CD4-positive, alpha-beta T cell treated with Interleukin-1 beta for 1 hour (primary cell): Measurements from ENCODE around the gene ADAMTSL5.
"Not testable (repeated sequence)": the region's sequence is repeated elsewhere in the genome, so short reads cannot be mapped to it uniquely, and the experiment has no call there.

ENCODE experiments used
- DNase-seq, 2 donors: peaks; one replicate each; pipeline ENCODE4 v3.0.0-alpha.2; 2020 to 2022

The ADAMTSL5 gene, protein sequence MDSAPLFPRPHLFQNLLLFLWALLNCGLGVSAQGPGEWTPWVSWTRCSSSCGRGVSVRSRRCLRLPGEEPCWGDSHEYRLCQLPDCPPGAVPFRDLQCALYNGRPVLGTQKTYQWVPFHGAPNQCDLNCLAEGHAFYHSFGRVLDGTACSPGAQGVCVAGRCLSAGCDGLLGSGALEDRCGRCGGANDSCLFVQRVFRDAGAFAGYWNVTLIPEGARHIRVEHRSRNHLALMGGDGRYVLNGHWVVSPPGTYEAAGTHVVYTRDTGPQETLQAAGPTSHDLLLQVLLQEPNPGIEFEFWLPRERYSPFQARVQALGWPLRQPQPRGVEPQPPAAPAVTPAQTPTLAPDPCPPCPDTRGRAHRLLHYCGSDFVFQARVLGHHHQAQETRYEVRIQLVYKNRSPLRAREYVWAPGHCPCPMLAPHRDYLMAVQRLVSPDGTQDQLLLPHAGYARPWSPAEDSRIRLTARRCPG

GRCh38 chr19:1512671-1513498, at the start of gene ADAMTSL5:
ADAMTSL5 (minus strand) TSS chr19:1513019; CDS start chr19:1510943, 2,076 bp downstream.
- DNase-seq = peak; percentile 62 to 71

GRCh38 chr19:1561236-1561842, 48.5 kb upstream of the ADAMTSL5 start:
- DNase-seq = no peak

DNA sequence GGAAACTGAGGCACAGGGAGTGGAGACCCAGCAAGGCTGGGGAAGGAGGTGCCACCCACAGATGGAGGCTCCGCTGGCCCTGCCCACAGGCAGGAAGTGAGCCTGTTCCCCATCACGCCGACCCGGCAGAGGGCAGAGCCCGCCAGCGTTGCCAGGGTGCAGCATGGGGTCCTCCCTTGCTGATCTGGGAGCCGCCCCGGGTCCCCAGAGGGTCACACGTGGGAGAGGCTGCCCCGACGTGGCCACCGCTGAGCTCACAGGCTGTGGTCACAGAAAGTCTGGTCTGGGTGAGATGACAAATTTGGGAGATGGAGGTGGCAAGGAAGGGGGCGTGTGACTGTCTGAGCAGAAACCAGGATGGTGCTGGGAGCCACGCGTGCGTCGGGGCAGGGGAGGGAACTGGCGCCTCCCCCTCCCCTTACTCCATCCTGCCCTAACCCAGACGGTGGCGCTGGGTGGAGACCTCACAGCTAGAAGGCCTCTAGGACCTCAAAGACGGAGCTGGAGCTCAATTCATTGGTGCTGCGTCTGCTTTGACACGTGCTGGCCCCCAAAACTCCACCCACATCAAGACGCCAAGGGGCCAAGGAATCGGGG, 47.6 kb upstream of the ADAMTSL5 start:
- DNase-seq = no peak

GRCh38 chr19:1558552-1558951, 45.7 kb upstream of the ADAMTSL5 start:
- DNase-seq = no peak

- no peak for DNase-seq
Measured at GRCh38 chr19:1556390-1557070, 43.7 kb upstream of the ADAMTSL5 start.

GRCh38 chr19:1555487-1556389, 42.9 kb upstream of the ADAMTSL5 start:
- DNase-seq = no peak

DNA sequence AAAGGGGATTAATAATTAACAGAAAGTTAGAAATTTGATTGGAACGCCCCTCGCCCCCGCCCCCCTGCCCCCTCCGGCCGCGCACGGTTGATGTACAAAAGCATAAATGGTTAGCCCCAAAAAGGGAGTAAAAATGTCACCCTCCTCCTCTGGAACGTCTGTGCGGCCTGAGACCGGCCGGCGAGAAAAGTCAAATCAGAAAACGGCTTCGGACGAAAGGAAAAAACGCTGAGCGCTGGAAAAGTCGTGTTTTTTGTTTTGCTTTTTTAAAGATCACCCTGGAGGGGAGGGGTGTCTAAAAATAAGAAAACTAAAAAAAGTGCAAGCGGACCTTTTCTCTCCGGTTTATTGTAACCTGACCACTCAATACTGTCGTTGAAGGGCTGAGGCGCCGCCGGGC, 42.1 kb upstream of the ADAMTSL5 start:
- no peak for DNase-seq

DNA sequence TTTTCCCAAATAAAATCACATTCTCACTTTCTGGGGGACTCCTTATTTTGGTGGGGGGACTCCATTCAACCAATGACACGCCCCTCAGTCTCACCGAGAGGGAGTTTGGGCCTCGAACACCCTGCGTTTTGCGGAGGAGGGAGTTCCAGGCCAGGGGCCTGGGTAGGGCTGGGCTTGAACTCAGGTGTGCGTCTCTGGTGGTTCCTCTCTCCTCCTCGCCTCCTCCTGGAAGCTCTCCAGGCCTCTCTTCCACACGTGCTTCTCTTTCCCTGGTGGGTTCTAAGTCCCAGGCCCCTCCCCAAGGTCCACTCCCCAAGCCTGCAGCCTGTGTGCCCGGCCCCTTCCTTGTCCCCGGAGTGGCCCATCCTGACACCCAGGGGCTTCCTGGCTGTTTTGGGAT, 40.6 kb upstream of the ADAMTSL5 start:
- DNase-seq = no peak

DNA sequence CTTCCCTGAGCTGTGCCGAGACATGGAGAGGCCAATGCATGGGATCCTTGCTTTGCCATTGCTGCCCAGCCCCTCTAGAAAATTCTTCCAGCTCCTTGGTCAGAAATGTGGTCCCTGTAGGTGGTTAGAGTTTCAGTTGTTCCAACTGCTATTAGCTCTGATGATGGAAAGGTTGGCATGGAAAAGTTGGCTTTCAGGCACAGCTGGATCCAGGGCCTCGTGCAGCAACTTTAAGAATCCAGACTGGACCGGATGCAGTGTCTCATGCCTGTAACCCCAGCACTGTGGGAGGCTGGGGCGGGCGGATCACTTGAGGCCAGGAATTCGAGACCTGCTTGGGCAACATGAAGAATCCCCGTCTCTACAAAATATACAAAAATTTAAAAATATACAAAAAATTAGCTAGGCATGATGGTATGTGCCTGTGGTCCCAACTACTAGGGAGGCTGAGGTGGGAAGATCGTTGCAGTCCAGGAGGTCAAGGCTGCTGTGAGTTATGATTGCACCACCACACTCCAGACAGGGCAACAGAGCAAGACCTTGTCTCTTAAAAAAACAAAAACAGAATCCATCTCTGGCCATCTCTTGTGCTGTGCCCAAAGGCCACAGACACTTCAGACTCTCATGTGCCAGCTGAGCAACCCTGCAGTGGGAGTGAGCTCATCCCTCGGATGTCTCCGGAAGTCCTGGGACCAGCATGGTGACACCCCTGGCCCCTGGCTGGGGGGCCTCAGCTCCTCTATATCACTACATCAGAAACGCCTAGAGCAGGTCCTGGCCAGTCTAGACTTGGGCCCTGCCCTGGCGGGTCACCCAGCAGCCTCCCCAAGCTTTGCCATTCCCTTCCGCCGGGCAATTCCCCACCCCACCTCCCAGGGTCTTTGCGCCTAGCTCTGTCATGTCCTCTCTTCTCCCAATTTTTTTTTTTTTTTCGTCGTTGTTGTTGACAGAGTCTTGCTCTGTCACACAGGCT, 38.5 kb upstream of the ADAMTSL5 start:
- DNase-seq = no peak

GRCh38 chr19:1549332-1549945, 36.6 kb upstream of the ADAMTSL5 start:
- DNase-seq = no peak

GRCh38 chr19:1540365-1540925, 27.6 kb upstream of the ADAMTSL5 start:
- no peak for DNase-seq

DNA sequence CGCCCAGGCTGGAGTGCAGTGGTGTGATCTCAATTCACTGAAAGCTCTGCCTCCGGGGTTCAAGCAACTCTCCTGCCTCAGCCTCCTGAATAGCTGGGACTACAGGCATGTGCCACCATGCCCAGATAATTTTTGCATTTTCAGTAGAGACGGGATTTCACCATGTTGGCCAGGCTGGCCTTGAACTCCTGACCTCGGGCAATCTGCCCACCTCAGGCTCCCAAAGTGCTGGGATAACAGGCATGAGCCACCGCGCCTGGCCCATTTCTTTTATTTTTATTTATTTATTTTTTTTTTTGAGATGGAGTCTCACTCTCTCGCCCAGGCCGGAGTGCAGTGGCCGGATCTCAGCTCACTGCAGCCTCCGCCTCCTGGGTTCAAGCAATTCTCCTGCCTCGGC, 26.9 kb upstream of the ADAMTSL5 start:
- DNase-seq = not testable (repeated sequence)

DNA sequence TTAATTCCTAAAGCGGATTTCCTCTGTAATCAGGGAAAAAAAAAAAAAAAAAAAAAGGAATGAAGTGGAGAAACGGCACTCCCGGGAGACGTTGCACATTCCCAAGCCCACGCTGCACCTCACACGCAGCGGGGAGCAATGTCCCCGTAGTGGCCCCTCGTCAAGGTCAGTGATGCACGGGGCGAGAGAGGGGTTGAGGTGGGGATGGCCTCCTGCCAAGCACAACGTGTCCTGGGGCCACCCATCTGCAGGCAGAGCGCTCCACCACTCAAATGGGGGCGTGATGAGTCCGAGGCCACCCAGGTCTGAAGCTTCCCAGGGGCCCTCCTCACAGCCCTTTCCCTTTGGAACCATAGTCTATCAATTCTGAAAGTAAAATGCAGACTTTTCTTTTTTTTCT, 26.2 kb upstream of the ADAMTSL5 start:
- no peak for DNase-seq

DNA sequence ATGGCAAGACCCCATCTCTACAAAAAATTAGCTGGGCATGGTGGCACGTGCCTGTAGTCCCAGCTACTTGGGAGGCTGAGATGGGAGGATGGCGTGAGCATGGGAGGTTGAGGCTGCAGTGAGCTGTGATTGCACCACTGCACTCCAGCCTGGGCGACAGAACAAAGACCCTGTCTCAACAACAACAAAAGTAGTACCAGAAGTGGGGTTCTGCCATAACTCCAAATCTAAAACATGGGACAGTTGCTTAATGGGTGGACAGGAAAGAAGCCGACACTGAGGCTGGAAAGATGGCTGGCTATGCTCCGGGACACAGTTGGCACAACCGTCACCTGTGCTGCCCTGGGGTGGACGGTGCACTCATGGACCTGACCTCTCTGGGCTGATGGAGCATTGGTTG, 22.9 kb upstream of the ADAMTSL5 start:
- not testable (repeated sequence) for DNase-seq

DNA sequence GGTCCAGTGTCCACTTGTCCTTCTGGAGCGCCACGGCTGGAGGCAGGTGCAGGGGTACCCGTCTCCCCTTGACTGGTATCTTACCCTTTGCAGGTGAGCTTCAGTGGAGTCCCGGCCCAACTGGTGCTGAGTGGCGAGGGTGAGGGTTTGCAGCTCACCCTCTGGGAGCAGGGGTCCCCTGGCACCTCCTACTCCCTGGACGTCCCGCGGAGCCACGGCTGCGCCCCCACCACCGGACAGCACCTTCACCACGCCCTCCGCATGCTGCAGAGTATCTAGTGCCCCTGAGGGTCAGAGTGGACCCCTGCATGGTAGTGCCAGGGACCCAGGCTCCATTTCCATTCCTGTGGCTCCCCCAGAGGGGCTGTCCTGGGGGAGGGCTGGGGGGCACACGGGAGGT, 22.2 kb upstream of the ADAMTSL5 start:
- no peak for DNase-seq

GRCh38 chr19:1533510-1534150, 20.8 kb upstream of the ADAMTSL5 start:
- DNase-seq = no peak

GRCh38 chr19:1532003-1532402, 19.2 kb upstream of the ADAMTSL5 start:
- DNase-seq = no peak

DNA sequence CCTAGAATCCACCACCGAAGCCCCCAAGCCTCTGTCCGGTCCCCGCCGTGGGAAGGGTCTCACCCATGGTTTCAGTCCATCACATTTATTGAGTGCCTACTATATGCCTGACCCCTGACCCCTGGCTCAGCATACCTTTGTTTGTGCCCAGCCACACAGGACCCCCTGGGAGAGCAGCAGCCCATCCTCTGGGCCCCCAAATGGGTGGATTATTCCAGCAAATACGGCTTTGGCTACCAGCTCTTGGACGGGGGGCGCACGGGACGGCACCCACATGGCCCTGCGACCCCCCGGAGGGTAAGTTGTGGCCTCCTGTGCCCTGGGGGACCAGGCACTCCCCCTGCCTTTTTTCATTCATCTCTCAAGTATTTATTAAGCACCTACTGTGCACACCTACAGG, 18.8 kb upstream of the ADAMTSL5 start:
- DNase-seq = no peak

DNA sequence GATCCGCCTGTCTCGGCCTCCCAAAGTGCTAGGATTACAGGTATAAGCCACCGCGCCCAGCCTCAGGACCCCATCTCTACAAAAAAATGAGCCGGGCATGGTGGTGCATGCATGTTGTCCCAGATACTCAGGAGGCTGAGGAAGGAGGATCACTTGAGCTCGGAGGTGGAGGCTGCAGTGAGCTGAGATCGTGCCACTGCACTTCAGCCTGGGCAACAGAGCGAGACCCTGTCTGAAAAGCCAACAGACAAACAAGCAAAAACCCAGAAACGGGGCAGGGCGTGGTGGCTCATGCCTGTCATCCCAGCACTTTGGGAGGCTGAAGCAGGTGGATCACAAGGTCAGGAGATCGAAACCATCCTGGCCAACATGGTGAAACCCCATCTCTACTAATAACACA, 18.0 kb upstream of the ADAMTSL5 start:
- not testable (repeated sequence) for DNase-seq
